ENCODE measurements around the gene PATE1.
"Not testable (repeated sequence)": the region's sequence is repeated elsewhere in the genome, so short reads cannot be mapped to it uniquely, and the experiment has no call there.

PATE1 gene, protein sequence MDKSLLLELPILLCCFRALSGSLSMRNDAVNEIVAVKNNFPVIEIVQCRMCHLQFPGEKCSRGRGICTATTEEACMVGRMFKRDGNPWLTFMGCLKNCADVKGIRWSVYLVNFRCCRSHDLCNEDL

DNA sequence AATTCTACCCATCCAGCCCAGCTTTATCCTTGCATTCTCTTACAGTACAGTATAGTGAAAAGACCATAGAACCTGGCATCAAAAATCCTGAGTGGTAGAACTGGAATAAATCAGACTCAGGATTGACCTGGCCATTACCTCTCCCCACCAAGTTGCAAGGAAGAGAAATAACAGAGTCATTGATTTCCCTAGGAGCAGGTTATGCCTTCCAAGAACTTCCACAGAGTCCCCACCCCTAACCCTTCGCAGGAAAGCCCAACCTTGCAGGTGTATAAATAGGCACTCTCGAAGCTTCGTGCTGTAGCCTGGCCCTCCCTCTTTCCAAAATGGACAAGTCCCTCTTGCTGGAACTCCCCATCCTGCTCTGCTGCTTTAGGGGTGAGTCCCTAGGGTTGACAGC lies at the start of gene PATE1:
Gene PATE1, plus strand, starts transcription at position 301 of the 400 bp plus-strand sequence. Its CDS starts 26 bp downstream, at position 327.
- DNase-seq, result no peak

DNA sequence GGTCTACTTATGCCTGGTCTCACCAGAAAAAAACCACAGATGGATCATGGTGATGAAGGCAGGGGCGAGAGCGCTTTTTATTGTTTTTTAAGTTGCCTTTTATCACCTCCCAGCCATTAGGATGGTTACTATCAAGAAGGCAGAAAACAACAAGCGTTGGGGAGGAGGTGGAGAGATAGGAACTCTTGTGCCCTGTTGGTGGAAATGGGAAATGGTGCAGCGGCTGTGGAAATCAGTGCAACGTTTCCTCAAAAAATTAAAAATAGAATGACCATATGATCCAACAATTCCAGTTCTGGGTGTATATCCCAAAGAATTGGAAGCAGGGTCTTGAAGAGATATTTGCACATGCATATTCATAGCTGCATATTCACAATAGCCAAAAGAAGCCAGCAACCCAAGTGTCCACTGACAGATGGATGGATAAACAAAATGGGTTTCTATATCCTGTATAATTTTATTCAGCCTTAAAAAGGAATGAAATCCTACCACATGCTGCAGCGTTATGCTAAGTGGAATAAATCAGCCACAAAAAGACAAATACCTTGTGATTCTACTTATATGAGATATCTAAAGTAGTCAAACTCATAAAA lies 45.0 kb upstream of the PATE1 start:
- DNase-seq, result no peak

DNA sequence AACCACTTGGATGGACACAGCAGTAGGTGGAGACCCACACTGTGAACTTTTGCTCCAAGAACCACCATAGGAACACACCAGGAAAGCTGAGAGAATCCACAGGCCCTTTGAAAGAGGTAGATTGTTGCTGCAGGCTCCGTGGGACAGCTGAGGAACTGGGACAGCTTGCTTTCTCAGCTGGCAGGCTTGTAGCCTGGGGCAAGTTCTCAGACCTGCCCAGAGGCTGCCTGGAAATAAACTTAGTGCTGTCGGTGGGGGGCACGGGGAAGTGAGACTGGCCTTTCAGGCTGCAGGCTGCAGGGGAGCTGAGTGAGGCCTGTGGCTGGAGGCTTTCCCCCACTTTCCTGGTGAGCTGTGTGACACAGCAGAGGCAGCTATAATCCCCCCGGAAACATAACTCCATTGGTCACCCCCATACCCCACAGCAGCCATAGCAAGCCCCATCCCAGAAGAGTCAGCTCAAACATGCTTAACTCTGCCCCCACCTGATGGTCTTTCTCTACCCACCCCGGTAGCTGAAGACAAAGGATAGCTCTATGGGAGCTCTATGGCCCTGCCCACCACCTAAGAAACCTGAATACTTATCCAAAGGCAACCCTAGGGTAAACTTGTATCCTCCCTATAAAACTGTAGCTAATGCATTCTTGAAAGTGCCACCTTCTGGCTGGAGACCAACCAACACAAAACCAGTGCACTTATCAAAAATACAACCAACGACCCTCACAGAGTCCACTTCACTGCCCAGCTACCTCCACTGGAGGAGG lies 44.0 kb upstream of the PATE1 start:
- DNase-seq, result no peak

DNA sequence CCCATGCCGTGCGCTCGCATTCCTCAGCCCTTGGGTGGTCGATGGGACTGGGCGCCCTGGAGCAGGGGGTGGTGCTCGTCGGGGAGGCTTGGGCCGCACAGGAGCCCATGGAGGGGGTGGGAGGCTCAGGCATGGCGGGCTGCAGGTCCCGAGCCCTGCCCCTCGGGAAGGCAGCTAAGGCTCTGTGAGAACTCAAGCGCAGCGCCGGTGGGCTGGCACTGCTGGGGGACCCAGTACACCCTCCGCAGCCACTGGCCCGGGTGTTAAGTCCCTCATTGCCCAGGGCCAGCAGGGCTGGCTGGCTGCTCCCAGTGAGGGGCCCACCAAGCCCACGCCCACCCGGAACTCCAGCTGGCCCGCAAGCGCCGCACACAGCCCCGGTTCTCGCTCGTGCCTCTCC lies 41.4 kb upstream of the PATE1 start:
- DNase-seq, result not testable (repeated sequence)

DNA sequence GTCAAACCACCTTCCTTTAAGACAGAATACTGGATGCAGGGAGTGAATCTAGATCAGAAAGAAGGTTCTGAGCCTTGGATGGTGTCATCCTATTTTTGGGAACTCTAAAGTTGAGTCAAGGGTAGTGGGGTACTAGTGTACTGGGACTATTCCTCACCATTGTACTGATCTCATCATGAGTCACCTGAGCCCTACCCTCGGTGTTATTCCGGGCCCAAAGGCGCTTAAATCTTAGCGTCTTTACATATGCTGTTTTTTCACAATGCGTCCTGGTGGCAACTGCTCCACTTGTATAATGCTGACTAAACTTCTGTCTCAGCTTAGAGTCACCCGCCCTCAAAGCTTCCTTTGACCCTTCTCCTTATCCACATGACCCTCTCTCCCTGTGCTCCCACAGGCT lies 25.3 kb upstream of the PATE1 start:
- no peak for DNase-seq

DNA sequence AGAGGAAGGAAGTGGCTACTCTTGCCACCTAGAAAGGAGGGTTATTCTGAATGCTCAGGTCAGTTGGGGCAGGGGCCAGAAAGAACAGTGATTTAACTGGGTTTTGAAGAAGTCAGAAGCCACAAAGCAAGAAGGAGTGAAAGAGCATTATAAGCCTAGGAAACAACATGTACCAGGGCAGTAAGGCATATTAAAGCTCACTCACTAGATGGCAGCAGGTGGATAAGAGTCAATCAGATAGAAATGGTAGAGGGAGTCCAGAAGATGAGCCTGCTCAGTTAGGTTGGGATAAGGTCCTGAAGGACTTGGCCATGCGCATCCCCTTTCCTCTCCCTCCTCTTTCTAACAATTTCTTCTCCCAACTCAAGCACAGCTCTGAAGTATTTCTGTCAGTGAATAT lies 22.0 kb upstream of the PATE1 start:
- no peak for DNase-seq

DNA sequence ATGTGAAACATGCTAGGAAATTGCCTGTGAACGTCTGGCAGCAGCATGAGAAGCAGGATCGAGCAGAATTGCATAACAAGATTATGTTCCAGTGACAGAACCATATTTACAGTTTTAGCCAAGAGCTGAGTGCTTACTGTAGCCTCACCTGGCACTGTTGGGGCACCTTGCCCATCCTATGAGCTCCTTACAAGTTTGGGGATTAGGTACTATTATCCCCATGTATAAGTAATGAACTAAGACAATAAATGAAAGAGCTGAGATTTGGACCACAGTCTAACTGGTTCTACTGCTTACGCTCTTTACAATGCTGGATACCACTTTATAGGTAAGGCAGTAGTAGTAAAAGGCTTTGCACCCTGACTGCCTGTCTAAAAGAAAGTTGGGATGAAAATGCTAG lies 17.1 kb upstream of the PATE1 start:
- DNase-seq, result no peak

DNA sequence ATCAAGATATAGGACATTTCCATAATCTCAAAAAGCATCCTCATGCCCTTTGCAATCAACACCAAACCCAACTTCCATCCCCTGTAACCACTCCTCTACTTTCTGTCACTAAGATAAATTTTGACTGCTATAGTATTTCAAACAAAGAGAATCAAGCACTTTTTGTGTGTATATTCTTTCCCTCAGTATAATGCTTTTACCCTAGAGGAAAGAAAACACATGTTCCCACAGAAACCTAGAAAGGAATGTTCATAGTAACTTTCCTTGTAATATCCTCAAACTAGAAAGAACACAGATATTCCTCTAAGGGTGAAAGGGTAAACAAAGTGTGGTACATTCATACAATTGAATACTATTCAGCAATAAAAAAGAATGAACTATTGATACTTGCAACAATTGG lies 5.5 kb upstream of the PATE1 start:
- DNase-seq, result no peak

DNA sequence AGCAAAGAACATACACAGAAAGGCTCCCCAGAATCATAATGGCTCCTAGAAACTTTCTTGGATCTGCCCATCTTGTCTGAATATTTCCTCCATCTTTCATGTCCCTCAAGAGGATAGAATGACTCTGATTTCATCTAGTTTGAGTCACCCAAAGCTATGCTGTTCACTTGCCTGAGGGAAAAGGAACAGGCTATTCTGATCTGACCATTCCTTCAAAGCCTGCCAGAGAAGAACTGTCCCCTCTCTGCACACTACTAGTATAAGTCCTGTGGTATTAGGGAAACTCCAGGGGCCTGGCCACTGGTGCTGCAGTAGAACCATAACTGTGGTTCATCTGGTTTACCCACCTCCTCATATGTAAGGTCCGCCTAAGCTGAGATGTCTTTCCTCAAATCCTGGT lies 2.4 kb upstream of the PATE1 start:
- DNase-seq, result no peak

DNA sequence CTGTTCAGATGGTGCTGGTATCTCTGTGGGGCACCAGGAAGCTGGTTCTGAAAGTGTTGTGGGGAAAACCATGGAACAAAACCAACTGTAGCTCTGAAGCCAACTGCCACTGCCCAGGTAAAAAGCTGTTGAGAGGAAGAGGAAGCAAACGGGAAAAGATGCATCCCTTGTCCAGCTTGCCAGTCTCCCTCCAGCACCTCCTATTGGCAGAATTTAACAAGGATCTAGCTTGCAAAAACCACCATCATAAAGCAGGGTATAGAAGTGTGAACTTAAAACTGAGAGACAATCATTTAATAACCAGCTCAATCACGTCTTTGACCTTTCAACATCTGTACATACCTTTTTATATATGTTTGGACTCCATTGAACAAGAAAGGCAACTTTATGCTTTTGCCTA lies 4.5 kb downstream of the PATE1 start:
- DNase-seq, result no peak

DNA sequence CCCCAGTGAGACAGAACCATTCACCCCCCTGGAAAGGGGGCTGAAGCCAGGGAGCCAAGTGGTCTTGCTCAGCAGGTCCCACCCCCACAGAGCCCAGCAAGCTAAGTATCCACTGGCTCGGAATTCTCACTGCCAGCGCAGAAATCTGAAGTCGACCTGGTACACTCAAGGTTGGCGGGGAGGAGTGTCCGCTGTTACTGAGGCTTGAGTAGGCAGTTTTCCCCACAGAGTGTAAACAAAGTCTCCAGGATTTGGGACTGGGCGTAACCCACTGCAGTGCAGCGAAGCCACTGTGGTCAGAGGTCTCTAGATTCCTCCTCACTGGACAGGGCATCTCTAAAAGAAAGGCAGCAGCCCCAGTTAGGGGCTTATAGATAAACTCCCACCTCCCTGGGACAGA lies 10.0 kb downstream of the PATE1 start:
- DNase-seq, result no peak

DNA sequence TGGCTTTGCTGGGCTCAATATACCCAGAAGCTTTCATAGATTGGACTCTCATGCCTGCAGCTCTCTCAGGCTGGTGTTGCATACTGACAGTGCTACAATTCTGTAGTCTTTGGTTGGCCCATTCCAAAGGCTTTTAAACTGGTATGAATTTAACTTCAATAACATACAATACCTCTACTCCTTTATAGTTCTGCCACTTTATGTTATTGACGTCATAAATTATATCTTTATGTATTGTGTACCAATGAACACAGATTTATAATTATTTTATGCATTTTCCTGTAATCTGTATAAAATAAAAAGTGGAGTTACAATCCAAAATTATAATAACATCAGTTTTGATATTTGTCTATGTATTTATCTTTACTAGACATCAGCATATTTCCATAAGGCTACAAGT lies 16.4 kb downstream of the PATE1 start:
- no peak for DNase-seq

DNA sequence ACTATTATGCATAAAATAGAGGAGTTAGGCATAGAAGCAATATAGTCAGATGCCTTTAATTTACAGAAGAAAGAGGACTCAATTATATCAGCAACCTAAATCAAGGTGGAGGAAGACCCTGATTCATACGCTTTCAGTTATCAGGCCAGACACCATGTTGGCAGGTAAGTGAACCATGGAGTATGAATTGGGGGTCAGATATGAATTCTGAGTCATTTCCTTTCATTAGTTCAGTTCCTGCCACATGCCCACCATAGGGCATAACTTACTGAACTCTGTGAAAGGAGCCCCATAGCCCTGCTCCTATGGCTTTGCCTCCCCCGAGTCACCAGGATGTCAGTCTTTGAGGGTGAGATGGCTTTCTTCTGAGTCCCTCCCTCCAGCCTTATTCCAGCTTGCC lies 17.4 kb downstream of the PATE1 start:
- no peak for DNase-seq

DNA sequence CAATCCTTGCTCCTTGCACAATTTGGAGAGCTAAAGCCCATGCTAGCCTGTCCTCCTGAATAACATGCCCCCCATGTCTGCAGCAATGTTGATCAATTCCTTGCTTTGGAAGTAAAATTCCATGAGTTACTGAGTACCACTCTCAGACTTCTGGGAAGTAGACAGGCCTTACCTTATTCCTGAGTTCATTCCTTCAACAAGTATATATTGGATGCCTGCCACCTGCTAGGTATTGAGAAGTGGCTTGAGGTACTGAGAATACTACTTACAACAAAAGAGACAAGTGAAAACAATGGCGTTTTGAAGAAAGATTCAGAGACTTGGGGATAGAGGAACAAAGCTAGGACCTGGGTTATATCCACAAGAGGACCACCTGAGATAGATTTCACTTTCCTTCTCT lies 20.2 kb downstream of the PATE1 start:
- DNase-seq, result no peak

DNA sequence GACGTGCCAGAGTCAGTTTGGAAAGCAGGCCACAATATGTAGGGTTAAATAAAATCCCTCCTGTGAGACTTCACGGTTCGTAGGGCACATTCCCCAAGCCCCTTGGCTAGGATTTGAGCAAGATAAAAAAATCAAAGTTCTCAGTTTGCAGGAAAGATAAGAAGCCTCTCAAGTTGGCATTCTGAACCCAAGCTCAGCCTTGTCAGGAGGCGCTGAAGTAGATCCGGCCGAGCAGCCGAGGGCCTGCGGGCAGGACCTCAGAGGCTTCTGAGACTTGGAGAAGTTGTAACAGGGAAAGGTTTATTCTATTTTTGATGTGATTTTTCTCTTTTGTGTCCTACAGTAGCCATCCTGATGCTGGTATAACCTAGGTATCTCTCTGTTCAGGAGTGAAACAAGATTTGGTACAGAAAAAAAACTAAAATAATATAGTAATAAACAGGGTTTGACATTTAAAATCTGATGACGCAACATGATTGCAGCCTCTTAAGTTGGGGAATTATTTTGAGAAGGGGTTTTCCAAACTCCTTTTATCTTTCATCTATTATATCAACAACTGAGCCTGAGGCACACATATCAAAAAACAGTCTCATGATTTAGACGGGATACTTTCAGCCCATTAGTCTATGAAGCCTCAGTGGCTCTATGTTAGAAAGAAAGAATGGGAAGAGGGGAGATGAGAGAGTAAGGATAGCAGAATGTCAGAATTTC lies 22.4 kb downstream of the PATE1 start:
- DNase-seq, result no peak

DNA sequence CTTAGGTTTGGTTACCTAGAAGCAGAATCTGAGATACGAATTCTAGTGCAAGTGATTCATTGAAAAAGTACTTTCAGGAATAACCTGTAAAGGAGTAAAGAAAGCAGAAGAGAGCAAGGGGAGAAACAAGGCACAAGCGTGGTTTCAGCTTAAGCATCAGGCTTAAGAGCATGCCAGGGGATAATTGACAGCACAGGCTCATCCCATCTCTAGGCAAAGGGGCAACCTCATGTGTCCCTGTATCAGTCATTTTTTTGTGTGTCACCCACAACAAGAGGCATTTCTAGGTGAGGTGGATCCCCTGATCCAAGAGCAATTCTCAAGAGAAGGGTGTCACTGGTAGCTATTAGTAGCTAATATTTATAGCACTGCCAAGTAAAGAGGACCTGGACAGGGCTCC lies 24.5 kb downstream of the PATE1 start:
- DNase-seq, result no peak

DNA sequence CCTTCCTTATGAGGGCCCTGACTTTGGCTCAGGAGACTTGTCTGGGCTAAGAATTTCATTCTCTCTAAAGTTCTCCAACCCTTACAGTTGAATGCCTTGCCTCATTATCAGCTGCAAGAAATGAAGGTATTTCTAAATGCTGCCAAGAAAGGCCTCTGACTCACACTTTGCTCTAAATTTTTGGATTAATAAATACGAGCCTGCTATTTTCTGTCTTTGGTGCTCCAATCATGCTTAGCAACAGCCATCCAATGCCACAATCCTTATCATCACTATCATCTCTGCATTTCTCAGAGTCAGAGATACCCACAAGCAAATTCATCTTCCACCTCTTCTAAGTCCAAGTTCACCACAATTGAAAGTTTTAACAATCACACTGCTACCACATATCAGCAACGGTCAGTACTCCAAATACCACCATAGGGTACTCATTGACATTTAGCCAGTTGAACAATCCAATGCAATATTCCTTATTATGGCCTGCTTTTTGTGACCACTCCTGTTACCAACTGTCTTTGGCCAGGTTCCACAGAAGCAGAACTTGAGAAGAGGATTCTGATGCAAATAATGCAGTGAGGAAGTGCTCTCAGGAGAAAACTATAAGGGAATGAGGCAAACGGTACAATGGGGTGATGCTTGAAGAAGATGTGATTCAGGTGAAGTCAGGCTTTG lies 26.9 kb downstream of the PATE1 start:
- DNase-seq, result no peak

DNA sequence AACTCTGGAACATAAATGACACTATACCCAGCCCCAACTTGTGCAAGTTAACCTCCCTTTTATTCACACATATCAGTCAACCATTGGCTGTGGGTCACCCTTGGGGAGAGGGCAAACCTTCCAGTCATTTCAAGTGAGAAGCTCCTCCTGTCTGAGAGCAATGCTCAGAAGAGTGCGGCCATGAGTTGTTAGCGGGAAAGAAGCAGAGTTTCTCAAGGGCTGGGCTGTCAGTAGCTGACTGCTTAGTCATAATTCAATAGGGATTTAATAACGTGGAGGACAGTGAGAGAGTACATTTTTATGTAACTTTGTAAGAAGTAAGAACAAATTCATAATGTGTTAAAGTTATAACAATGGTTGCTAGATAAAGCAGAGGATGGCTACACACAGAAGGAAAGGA lies 27.4 kb downstream of the PATE1 start:
- DNase-seq, result no peak

DNA sequence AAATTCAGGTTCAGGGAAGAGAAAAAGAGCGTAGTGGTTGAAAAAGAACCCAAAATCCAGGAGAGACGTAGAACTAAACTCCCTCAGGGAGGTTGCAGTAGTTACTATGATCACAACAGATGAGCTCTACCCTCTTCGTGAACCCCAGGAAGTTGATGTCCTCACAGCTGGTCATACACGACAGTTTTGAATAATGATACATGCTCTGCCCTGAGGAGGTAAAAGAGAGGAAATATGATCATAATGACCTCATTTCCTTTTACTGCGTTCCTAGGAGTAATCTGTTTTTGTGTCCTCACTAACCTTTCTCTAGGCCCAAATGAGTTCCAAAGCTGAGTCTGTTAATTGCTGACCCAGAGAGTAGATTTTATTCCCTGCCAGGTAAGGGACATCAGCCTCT lies 31.2 kb downstream of the PATE1 start:
- DNase-seq, result no peak

DNA sequence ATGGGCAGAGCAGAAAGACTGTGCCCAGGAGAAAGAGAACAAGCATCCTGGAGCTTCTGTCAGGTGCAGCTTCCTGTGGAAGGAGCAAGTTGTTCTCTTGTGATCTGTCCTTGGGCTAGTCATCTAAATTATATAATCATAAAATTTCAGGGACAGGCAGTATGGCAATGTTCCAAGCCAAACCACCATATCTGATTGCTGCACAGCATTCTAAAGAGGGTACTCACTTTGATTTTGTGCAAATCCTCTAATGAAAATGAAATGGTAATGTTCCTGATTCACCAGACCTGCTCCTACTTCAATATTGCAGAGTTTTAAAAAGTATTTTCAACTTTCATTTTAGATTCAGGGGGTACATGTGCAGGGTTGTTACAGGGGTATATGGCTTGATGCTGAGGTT lies 32.6 kb downstream of the PATE1 start, which contains the start of gene PATE2:
Gene PATE2, minus strand, starts transcription at position 101 of the 400 bp plus-strand sequence. Its CDS starts 55 bp downstream, at position 46.
- no peak for DNase-seq

DNA sequence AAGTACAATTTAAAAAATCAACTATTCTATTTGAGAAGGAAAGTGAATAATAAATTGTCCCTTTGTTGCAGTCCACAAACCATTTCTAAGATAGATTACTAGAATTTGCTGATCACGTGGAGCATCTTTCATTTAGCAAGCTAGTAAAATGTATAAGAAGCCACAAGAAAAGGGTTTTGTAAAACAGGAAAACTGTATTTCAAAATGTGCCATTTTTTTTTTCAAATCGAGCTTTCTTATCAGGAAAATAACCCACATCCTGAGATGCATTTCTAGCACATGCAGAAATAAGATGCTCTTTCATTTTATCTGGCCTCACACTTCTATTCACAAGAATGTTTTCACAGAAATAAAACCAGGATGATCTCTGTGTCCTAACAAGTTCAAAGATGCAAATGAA lies 38.6 kb downstream of the PATE1 start:
- no peak for DNase-seq

DNA sequence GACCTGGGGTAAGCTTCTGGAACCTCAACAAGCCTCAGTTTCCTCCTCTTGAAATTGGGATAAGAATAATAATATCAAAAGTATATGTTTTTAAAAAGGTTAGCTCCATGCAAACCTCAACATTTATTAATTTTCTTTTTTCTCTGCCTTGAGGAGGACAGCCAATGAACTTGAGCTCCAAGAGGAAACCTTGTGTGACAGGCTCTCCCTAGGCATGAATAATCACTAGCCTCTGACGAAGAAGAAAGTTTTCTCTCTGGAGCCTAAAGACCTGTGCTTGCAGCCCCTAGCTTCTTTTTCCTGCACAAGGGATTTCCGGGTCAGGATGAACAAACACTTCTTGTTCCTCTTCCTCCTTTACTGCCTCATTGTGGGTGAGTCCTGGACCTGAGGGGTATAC lies 41.7 kb downstream of the PATE1 start, which contains the start of gene PATE3:
Gene PATE3, plus strand, starts transcription at position 301 of the 400 bp plus-strand sequence. Its CDS starts 25 bp downstream, at position 326.
- DNase-seq, result no peak

DNA sequence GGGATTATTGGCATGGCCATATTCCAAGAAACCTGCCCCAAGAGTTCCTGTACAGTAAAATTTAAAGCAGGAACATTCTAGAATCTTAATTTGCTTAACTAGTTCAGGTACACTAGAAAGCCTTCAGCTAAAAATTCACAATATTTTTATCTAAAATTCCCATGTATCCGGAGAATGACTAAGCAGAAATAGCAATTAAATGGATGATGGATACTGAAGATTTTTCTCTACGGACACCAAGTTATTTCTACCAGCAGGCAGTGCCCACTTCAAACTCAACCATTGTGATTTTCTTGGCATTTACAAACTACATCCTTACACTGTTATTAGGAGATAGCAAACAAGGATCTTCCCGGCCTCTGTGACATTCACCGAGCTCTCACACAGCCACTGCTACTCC lies 44.7 kb downstream of the PATE1 start:
- no peak for DNase-seq
